Loucy (cell line): Measurements from ENCODE around the gene DNAJB13.

Experiments used
- H2AFZ ChIP-seq: fragments of 200-600 bp; sonication (generic); 2 replicates; pipeline ENCODE4 v1.6.0; 2016; ENCODE audit warnings: antibody characterized with exemption, mild to moderate bottlenecking, low read length, moderate library complexity
- H3F3A ChIP-seq: fragments of 200-600 bp; 2 replicates; pipeline ENCODE4 v1.6.0; 2016; ENCODE audit warnings: antibody characterized with exemption, low read depth, mild to moderate bottlenecking
- H3K27me3 ChIP-seq: fragments of 200-600 bp; sonication (generic); 2 replicates; pipeline ENCODE4 v1.6.1; 2014; ENCODE audit warnings: low read length, mild to moderate bottlenecking; ENCODE audit not compliant: insufficient read depth, poor library complexity, severe bottlenecking
- H3K36me3 ChIP-seq: fragments of 200-600 bp; sonication (generic); 2 replicates; pipeline ENCODE4 v1.6.1; 2016; ENCODE audit warnings: low read length; ENCODE audit not compliant: insufficient read depth
- H3K4me1 ChIP-seq: fragments of 200-600 bp; sonication (generic); 2 replicates; pipeline ENCODE4 v1.5.1; 2014; ENCODE audit warnings: low read length, mild to moderate bottlenecking; ENCODE audit not compliant: insufficient read depth, poor library complexity, severe bottlenecking
- H3K4me2 ChIP-seq: fragments of 200-600 bp; sonication (generic); 2 replicates; pipeline ENCODE4 v1.6.0; 2014; ENCODE audit warnings: antibody characterized with exemption, low read length, low read depth, mild to moderate bottlenecking; ENCODE audit not compliant: poor library complexity, severe bottlenecking
- H3K4me3 ChIP-seq: fragments of 200-600 bp; sonication (generic); 2 replicates; pipeline ENCODE4 v1.5.1; 2014; ENCODE audit warnings: low read length, mild to moderate bottlenecking, mixed read lengths; ENCODE audit not compliant: poor library complexity, severe bottlenecking
- H3K79me2 ChIP-seq: fragments of 200-600 bp; sonication (generic); 2 replicates; pipeline ENCODE4 v1.6.1; 2014; ENCODE audit warnings: low read length; ENCODE audit not compliant: insufficient read depth
- H3K9ac ChIP-seq: fragments of 200-600 bp; sonication (generic); 2 replicates; pipeline ENCODE4 v1.6.0; 2014; ENCODE audit warnings: mild to moderate bottlenecking, low read depth, low read length, moderate library complexity; ENCODE audit not compliant: poor library complexity, severe bottlenecking
- H3K9me2 ChIP-seq: fragments of 200-600 bp; sonication (generic); replicated peaks from 2 replicates; pipeline ENCODE4 v1.6.1; 2016; ENCODE audit warnings: low read depth, low read length, mixed read lengths
- H3K9me3 ChIP-seq: fragments of 200-600 bp; sonication (generic); 2 replicates; pipeline ENCODE4 v1.6.1; 2014; ENCODE audit warnings: mild to moderate bottlenecking, antibody characterized with exemption, low read length, low read depth; ENCODE audit not compliant: insufficient read depth
- H4K20me1 ChIP-seq: fragments of 200-600 bp; sonication (generic); 2 replicates; pipeline ENCODE4 v1.6.0; 2014; ENCODE audit warnings: antibody characterized with exemption, low read length, mild to moderate bottlenecking; ENCODE audit not compliant: insufficient read depth, poor library complexity, severe bottlenecking
- EZH2phosphoT487 ChIP-seq: fragments of 200-600 bp; IDR thresholded peaks from 2 replicates; pipeline ENCODE4 v1.6.1; 2018; ENCODE audit warnings: antibody characterized with exemption, mild to moderate bottlenecking, moderate library complexity, borderline replicate concordance
- TF ChIP-seq, protein P1 (sequence below): fragments of 200-600 bp; sonication (generic); conservative IDR thresholded peaks from 2 replicates; pipeline ENCODE4 v1.5.1; 2014; ENCODE audit warnings: mild to moderate bottlenecking, antibody characterized with exemption, low read length

Gene DNAJB13

DNA sequence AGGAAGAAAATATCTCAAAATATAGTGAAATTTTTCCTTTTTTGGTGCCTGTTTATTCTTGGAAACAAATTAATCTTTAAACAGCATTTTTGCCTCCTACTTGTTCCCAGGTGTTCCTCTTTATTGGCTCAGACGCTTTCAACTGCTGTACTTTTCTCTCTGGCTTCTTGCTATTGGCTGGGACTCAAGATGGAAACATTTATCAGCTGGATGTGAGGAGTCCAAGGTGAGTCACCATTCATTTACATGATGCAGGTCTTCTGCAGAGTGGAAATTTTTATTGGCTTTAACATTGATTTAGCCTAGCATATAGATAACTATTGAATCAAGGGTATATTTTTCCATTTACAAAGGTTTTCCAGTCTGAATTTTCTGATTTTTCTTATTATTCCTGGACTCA lies 34.4 kb upstream of the DNAJB13 start:
- Histone ChIP-seq H3K36me3 (peaks cover 61% of the 10 kb centered on the region; the same call in 1 of the 2 replicates), H3F3A (no peaks in the 10 kb centered on the region), H3K9ac (no peak overlapping the region), H4K20me1 (no peaks in the 10 kb centered on the region), H3K4me2 (no peak overlapping the region), H3K4me1 (no peaks in the 10 kb centered on the region), H3K9me3 (no peaks in the 10 kb centered on the region), H3K79me2 (no peaks in the 10 kb centered on the region), H3K4me3 (no peak overlapping the region), H2AFZ (no peak overlapping the region), H3K9me2 (no peaks in the 10 kb centered on the region), H3K27me3 (no peaks in the 10 kb centered on the region)
- TF ChIP-seq, protein P1, sequence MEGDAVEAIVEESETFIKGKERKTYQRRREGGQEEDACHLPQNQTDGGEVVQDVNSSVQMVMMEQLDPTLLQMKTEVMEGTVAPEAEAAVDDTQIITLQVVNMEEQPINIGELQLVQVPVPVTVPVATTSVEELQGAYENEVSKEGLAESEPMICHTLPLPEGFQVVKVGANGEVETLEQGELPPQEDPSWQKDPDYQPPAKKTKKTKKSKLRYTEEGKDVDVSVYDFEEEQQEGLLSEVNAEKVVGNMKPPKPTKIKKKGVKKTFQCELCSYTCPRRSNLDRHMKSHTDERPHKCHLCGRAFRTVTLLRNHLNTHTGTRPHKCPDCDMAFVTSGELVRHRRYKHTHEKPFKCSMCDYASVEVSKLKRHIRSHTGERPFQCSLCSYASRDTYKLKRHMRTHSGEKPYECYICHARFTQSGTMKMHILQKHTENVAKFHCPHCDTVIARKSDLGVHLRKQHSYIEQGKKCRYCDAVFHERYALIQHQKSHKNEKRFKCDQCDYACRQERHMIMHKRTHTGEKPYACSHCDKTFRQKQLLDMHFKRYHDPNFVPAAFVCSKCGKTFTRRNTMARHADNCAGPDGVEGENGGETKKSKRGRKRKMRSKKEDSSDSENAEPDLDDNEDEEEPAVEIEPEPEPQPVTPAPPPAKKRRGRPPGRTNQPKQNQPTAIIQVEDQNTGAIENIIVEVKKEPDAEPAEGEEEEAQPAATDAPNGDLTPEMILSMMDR = no peak
- no peak for TF ChIP-seq EZH2phosphoT487

DNA sequence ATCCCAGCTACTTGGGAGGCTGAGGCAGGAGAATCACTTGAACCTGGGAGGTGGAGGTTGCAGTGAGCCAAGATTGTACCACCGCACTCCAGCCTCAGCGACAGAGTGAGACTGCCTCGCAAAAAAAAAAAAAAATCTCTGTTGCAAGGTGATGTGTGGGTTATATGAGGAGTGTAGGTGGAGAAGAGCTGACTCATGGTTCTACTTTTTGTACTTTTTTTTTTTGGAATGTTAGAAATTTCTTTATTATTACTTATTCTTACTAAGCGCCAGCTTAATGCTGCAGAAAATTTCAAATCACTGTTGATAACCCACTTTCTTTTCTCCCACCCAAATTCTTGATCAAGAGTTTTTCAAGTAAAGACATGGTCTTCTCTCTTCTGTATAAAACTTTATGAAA lies 29.6 kb upstream of the DNAJB13 start:
- no peaks in the 10 kb centered on the region for H3F3A ChIP-seq
- H3K4me3 ChIP-seq = no peak overlapping the region
- peaks cover 39% of the 10 kb centered on the region; the same call in 1 of the 2 replicates for H3K36me3 ChIP-seq
- H3K9me3 ChIP-seq = no peaks in the 10 kb centered on the region
- H3K27me3 ChIP-seq = no peaks in the 10 kb centered on the region
- H3K4me2 ChIP-seq = no peak overlapping the region
- H3K9ac ChIP-seq = no peak overlapping the region
- no peak overlapping the region for H2AFZ ChIP-seq
- H3K9me2 ChIP-seq = no peaks in the 10 kb centered on the region
- no peaks in the 10 kb centered on the region for H3K79me2 ChIP-seq
- no peaks in the 10 kb centered on the region for H4K20me1 ChIP-seq
- H3K4me1 ChIP-seq = no peaks in the 10 kb centered on the region
- TF ChIP-seq EZH2phosphoT487 = no peak
- TF ChIP-seq, protein P1 = no peak

DNA sequence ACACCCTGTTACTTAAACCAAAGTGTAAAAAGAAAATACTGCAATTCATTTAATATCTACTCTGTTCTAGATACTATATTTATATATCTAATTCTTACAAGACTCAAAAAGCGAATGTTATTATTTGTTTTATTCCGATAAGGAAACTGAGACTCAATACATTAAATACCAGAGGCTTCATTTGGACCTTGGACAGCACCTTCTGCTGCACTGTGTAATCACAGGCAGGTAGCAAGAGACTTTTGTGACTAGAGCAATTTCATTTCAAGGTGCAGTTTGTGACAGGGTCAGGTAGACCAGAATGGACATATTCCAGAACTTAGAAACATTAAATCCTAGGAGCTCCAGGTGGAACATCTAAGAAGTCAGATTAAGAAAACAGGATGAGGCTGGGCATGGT lies 21.4 kb upstream of the DNAJB13 start:
- Histone ChIP-seq H3K27me3 (no peaks in the 10 kb centered on the region), H4K20me1 (no peaks in the 10 kb centered on the region), H3F3A (no peaks in the 10 kb centered on the region), H3K36me3 (peaks cover 32% of the 10 kb centered on the region; the same call in 1 of the 2 replicates), H3K4me3 (no peak overlapping the region), H3K9me3 (no peaks in the 10 kb centered on the region), H3K4me2 (no peak overlapping the region), H3K9me2 (no peaks in the 10 kb centered on the region), H3K9ac (no peak overlapping the region), H2AFZ (no peak overlapping the region), H3K79me2 (no peaks in the 10 kb centered on the region), H3K4me1 (no peaks in the 10 kb centered on the region)
- TF ChIP-seq EZH2phosphoT487 = no peak
- TF ChIP-seq, protein P1 = no peak
